Measurements from ENCODE around the gene FOXN3.
"Not testable (repeated sequence)": the region's sequence is repeated elsewhere in the genome, so short reads cannot be mapped to it uniquely, and the experiment has no call there.

FOXN3 gene

GRCh38 chr14:89178800-89179535 lies 238.1 kb downstream of the FOXN3 start:
- H3K4me3 ChIP-seq (ENCODE audit: low read depth, low read length): no peak overlapping the region

GRCh38 chr14:89178376-89178775 lies 238.7 kb downstream of the FOXN3 start:
- H3K4me3 ChIP-seq (ENCODE audit: low read depth, low read length): no peak overlapping the region

GRCh38 chr14:89175881-89176799 lies 240.9 kb downstream of the FOXN3 start:
- H3K4me3 ChIP-seq (ENCODE audit: low read depth, low read length): no peak overlapping the region

GRCh38 chr14:89171628-89172027 lies 245.4 kb downstream of the FOXN3 start:
- no peak overlapping the region for H3K4me3 ChIP-seq (ENCODE audit: low read depth, low read length)

GRCh38 chr14:89171168-89171567 lies 245.9 kb downstream of the FOXN3 start:
- H3K4me3 ChIP-seq (ENCODE audit: low read depth, low read length): no peak overlapping the region

- H3K4me3 ChIP-seq (ENCODE audit: low read depth, low read length): no peak overlapping the region
Measured at GRCh38 chr14:89167705-89168104, 249.3 kb downstream of the FOXN3 start.

GRCh38 chr14:89166633-89167032 lies 250.4 kb downstream of the FOXN3 start:
- no peak overlapping the region for H3K4me3 ChIP-seq (ENCODE audit: low read depth, low read length)

- H3K4me3 ChIP-seq (ENCODE audit: low read depth, low read length): no peak overlapping the region
Measured at GRCh38 chr14:89165189-89166181, 251.5 kb downstream of the FOXN3 start.

- H3K4me3 ChIP-seq (ENCODE audit: low read depth, low read length): no peak overlapping the region
Measured at GRCh38 chr14:89164168-89165073, 252.6 kb downstream of the FOXN3 start.

GRCh38 chr14:89163031-89163636 lies 253.9 kb downstream of the FOXN3 start:
- H3K4me3 ChIP-seq (ENCODE audit: low read depth, low read length): no peak overlapping the region

- no peak overlapping the region for H3K4me3 ChIP-seq (ENCODE audit: low read depth, low read length)
Measured at GRCh38 chr14:89162586-89162985, 254.4 kb downstream of the FOXN3 start.

GRCh38 chr14:89160437-89160836 lies 256.6 kb downstream of the FOXN3 start:
- no peak overlapping the region for H3K4me3 ChIP-seq (ENCODE audit: low read depth, low read length)

GRCh38 chr14:89158701-89159100 lies 258.3 kb downstream of the FOXN3 start:
- no peak overlapping the region for H3K4me3 ChIP-seq (ENCODE audit: low read depth, low read length)

- H3K4me3 ChIP-seq (ENCODE audit: low read depth, low read length): not testable (repeated sequence)
Measured at GRCh38 chr14:89158104-89158503, 258.9 kb downstream of the FOXN3 start.

GRCh38 chr14:89155491-89155890 lies 261.5 kb downstream of the FOXN3 start:
- H3K4me3 ChIP-seq (ENCODE audit: low read depth, low read length): no peak overlapping the region

GRCh38 chr14:89151693-89152092 lies 265.3 kb downstream of the FOXN3 start:
- H3K4me3 ChIP-seq (ENCODE audit: low read depth, low read length): not testable (repeated sequence)

- H3K4me3 ChIP-seq (ENCODE audit: low read depth, low read length): no peak overlapping the region
Measured at GRCh38 chr14:89146274-89146673, 270.8 kb downstream of the FOXN3 start.

- H3K4me3 ChIP-seq (ENCODE audit: low read depth, low read length): no peak overlapping the region
Measured at GRCh38 chr14:89144642-89145041, 272.4 kb downstream of the FOXN3 start.

GRCh38 chr14:89144066-89144465 lies 273.0 kb downstream of the FOXN3 start:
- no peak overlapping the region for H3K4me3 ChIP-seq (ENCODE audit: low read depth, low read length)
